ENCODE measurements around the gene EFNA3.
A peak's percentile ranks its signal among the peaks of the same experiment; 100 is the strongest.

Gene EFNA3

GRCh38 chr1:155083865-155084721 lies 5.5 kb downstream of the EFNA3 start:
- peak in 4 of 6 experiments; percentile 14 to 62 (median 30) for DNase-seq

- peak; percentile 77 to 99 (median 94) for DNase-seq
Measured at GRCh38 chr1:155084722-155085503, 6.3 kb downstream of the EFNA3 start.

DNA sequence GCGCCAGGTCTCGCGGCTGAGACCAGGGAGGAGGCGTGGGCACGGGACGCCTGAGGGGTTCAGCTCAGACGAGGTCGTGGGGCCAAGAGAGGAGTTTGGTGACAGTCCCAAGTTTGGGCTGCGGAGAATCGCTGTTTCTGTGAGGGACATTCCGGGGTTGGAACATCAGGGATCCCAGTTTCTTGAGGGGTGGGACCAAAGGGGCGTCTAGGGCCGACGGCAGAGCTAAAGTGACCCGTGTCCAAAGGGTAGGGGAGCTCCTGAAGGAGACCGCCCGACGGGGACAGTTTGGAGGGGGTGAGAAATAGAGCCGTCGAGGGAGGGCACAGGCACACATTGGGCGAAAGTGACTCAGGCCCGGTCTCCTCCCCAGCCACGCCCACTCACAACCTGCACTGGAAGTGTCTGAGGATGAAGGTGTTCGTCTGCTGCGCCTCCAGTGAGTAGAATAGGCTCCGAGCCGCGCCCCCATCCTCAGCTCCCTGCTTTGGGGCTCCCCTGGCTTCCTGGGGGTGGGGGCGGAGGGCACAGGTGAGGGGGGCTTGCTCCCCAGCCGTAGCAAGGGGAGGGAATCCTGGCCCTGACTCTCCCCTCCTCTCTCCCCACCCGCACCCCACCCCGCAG lies 7.0 kb downstream of the EFNA3 start:
- DNase-seq, result peak; percentile 43 to 78 (median 69)

DNA sequence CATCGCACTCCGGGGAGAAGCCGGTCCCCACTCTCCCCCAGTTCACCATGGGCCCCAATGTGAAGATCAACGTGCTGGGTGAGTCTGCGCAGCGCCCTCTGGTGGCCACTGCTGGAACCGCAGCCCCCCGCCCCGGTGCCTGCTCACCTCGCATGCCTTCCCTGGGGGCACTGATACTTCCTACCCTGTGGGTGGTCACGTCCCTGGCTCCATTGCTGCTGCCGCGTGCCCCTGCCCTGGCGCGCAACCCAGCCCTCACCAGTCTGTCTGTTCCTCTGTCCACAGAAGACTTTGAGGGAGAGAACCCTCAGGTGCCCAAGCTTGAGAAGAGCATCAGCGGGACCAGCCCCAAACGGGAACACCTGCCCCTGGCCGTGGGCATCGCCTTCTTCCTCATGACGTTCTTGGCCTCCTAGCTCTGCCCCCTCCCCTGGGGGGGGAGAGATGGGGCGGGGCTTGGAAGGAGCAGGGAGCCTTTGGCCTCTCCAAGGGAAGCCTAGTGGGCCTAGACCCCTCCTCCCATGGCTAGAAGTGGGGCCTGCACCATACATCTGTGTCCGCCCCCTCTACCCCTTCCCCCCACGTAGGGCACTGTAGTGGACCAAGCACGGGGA lies 7.6 kb downstream of the EFNA3 start:
- DNase-seq, result peak; percentile 57 to 89 (median 76)

DNA sequence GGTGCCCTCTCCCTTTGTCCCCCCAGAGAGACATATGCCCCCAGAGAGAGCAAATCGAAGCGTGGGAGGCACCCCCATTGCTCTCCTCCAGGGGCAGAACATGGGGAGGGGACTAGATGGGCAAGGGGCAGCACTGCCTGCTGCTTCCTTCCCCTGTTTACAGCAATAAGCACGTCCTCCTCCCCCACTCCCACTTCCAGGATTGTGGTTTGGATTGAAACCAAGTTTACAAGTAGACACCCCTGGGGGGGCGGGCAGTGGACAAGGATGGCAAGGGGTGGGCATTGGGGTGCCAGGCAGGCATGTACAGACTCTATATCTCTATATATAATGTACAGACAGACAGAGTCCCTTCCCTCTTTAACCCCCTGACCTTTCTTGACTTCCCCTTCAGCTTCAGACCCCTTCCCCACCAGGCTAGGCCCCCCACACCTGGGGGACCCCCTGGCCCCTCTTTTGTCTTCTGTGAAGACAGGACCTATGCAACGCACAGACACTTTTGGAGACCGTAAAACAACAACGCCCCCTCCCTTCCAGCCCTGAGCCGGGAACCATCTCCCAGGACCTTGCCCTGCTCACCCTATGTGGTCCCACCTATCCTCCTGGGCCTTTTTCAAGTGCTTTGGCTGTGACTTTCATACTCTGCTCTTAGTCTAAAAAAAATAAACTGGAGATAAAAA lies 8.4 kb downstream of the EFNA3 start:
- no peak for DNase-seq

- DNase-seq, result peak; percentile 23 to 86 (median 74)
Measured at GRCh38 chr1:155091071-155092051, 12.7 kb downstream of the EFNA3 start.

GRCh38 chr1:155092131-155092530 lies 13.5 kb downstream of the EFNA3 start:
- no peak for DNase-seq

DNA sequence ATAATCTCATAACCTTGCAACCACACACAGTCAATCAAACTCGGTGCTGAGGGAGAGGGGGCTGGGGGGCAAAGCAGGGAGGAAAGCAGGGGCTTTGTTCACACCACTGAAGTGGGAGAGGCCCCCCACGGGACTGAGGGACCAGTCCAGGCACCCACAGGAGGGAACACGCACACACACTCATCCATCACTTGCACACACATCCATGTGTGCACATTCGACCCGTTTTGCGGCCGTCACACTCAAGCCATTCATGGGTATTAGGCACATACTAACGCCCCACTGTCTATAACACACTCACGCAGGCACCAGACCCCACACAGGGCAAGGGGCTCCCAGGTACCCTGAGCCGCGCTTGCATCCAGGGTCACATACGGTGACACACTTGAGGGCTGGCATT lies 14.0 kb downstream of the EFNA3 start:
- no peak for DNase-seq

DNA sequence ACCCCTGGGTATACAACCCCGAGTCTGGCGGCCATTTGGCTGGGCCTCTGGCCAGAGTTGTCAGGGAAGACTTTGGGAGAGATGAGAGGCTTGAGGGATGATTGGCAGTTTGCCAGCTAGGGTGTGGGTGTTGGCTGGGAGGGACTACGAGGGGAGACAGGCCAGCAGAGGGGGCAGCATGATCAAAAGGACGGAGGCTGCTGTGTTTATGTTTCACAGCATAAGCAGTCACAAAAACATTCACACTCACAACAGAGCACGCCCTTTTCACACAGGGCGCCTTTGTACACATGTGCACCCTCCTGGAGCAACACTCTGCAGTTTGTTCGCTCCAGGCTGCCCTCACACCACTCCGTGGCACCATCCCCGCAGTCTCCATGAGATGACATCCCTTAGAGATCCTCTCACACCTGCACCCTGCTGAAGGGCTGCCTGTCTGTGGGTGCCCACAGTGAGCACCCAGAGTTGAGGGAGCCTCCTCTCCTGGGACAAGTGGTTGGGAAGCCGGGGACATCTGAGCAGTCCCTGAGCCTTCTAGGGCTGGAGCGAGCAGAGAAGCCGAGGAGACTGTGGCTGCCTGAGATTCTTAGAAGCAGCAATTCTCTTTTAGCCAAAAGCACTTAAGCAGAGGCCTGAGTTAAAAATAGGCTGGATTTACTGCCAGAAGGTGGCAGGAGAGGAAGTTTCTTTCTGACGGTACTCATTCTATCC lies 15.4 kb downstream of the EFNA3 start:
- peak in 1 of 6 experiments; percentile 15 for DNase-seq

- no peak for DNase-seq
Measured at GRCh38 chr1:155094622-155094948, 15.9 kb downstream of the EFNA3 start.

DNA sequence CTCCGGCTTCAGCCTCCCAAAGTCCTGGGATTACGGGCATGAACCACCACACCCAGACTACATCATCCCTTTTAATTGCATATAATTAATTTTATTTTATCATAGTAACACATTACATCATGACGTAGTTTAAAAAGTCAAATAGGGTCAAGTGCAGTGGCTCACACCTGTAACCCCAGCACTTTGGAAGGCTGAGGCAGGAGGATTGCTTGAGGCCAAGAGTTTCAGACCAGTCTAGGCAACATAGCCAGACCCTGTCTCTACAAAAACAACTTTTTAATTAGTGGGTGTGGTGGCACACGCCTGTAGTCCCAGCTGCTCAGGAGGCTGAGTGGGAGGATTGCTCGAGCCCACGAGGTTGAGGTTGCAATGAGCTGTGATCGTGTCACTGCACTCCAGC lies 20.7 kb downstream of the EFNA3 start:
- no peak for DNase-seq

- DNase-seq, result no peak
Measured at GRCh38 chr1:155103325-155103724, 24.7 kb downstream of the EFNA3 start.

DNA sequence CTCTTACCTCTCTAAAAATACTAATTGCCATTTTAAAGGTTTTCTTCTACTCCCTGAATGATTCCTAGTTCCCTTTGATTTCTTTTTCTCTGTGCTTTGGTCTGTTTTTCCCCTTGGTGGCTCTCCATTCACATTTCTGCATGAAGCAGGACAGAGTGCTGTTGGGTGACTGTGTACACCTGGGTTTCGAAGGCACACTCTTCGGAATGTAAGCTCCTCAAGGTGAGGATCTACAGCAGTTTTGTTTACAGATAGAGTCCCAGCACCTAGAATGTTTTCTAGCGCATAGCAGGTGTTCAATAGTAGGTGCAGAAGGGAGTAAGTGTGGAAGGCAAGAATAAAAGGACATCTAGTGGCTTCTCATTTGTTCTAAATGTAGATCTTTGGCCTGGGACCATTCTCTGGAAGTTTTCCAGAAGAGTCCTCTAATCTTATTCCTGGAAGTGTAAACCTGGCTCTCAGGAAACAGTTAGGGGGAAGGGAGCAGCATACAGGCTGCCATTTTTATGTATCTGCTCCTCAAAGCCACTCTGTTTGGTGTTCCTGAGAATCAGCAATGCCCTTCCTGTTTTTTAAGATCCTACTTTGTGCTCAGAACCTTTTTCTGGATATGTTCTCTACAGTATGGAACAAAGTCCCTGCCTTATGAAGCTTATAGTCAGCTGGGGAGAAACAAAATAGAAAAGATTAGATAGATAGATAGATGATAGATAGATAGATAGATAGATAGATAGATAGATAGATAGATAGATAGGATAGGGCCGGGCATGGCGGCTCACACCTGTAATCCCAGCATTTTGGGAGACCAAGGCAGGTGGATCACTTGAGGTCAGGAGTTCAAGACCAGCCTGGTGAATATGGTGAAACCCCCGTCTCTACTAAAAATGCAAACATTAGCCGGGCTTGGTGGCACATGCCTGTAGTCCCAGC lies 26.2 kb downstream of the EFNA3 start:
- DNase-seq, result no peak

DNA sequence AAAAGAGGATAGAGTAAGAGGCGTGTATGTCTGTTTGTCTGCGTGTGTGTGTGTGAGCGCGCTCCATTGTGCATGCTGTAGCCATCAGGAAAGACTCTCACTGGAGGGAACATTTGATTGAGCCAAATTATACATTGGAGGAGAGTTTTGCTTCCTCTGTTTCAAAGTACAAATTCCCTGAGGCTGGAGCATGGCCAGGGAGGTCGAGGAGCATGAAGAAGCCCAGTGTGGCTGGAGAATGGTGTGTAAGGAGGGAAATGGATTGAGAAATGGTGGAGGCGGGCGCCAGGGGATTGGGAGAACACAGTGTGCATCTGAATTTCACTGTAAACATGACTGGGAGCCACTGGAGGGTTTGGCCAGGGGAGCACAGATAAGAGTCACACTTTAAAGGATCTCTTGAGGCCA lies 27.0 kb downstream of the EFNA3 start:
- DNase-seq, result no peak

DNA sequence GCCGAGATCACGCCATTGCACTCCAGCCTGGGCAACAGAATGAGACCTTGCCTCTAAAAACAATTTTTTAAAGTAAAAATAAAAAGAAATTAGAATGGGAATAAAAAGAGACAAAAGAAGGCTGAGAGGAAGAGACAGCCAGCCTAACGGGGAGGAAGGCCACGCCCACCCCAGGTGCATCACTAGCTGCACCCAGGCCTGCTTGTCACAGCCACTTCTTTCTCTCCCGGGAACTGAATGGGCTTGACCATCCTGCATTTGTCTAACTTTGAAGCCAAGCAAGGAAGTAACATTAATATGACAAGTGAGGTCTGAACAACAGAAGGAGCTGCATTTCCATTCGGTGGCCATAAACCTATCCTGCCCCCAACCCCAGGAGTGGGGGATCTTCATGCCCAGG lies 28.2 kb downstream of the EFNA3 start:
- no peak for DNase-seq

DNA sequence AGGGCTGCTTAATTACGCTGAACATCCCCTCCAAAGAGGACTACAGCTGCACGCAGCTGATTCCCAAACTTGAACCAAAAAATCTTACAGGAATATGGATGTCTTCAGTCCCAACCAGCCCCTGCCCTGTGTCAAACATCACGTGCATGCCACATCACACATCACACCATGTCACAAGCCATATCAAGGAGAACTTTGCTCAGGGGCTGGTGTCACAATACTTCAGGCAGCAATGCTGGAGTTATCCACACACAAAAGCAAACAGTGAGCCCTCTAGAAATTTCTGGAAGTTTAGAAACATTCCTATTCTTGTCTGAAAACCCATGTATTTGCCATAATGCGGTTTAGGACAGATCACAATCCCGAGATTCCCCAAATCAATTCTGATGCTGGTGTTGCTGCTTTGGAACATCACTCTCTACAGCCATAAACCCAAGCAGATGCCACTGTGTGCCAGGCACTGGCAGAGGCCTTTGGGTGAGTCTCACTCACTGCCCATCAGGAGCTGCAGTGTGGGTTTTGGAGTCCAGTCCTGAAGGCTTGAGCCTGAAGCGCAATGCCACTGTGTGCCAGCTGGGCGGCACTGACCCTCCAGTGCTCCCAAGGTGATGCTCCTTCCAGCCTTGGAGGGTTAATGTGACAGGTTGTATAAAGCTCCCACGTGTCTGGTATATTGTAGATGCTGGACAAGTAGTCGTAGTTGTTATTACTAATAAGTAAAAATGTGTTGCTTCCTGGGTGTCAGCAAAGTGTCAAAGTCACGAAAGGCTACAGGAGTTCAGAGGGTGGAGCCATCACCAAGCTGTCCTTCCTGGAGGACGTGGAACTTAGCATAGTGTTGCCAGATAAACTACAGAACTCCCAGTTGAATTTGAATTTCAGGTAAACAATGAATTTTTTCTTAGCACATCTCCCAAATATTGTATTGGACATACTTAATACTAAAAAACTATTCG lies 28.9 kb downstream of the EFNA3 start:
- DNase-seq, result no peak

- DNase-seq, result no peak
Measured at GRCh38 chr1:155108296-155108695, 29.7 kb downstream of the EFNA3 start.

- no peak for DNase-seq
Measured at GRCh38 chr1:155110381-155110780, 31.7 kb downstream of the EFNA3 start.
